Immature natural killer cell (primary cell): ENCODE results near the gene PDE6D. TPM values are rescaled to one million over a fixed set of nuclear protein-coding genes. Genes with fewer than 3 reads are reported as not detected.

ENCODE experiments used
- DNase-seq, 3 donors: peaks; one replicate each; pipeline ENCODE4 v3.0.0; 2022; ENCODE audit warnings: mixed read lengths in 1 of 3
- H3K27ac Mint-ChIP-seq, 6 donors: one replicate each; pipeline ENCODE4 v1.8.0; 2020; ENCODE audit warnings: mixed read lengths in 6 of 6, mild to moderate bottlenecking in 5 of 6, inconsistent platforms in 4 of 6, moderate library complexity in 3 of 6
- H3K27me3 Mint-ChIP-seq, 3 donors: one replicate each; pipeline ENCODE4 v1.8.0; 2020 to 2021; ENCODE audit warnings: low read depth in 3 of 3, mild to moderate bottlenecking in 3 of 3, mixed read lengths in 3 of 3, moderate library complexity in 3 of 3, inconsistent platforms in 1 of 3
- H3K36me3 Mint-ChIP-seq, 3 donors: one replicate each; pipeline ENCODE4 v1.8.0; 2020; ENCODE audit warnings: mixed read lengths in 3 of 3, inconsistent platforms in 2 of 3, mild to moderate bottlenecking in 2 of 3
- H3K4me1 Mint-ChIP-seq, 2 donors: one replicate each; pipeline ENCODE4 v1.8.0; 2020; ENCODE audit warnings: inconsistent platforms in 2 of 2, mild to moderate bottlenecking in 2 of 2, mixed read lengths in 2 of 2, moderate library complexity in 1 of 2
- H3K4me3 Mint-ChIP-seq, 5 donors: one replicate each; pipeline ENCODE4 v1.8.0; 2020; ENCODE audit warnings: mild to moderate bottlenecking in 5 of 5, mixed read lengths in 5 of 5, inconsistent platforms in 3 of 5, moderate library complexity in 3 of 5
- H3K9me3 Mint-ChIP-seq, 6 donors: one replicate each; pipeline ENCODE4 v1.8.0; 2020; ENCODE audit warnings: mild to moderate bottlenecking in 6 of 6, mixed read lengths in 6 of 6, inconsistent platforms in 4 of 6, moderate library complexity in 3 of 6
- polyA plus RNA-seq, 3 donors: library from polyadenylated mRNA; unstranded; fragments of 300-500 nt; fragmentation: Illumina TruSeq; gene quantifications; one replicate each; pipeline ENCODE4 v1.2.3, GENCODE V29; 2021

Gene PDE6D
- polyA plus RNA-seq, 3 donors from 2014 or later: 62.2 to 84.5 (median 72.6) TPM

DNA sequence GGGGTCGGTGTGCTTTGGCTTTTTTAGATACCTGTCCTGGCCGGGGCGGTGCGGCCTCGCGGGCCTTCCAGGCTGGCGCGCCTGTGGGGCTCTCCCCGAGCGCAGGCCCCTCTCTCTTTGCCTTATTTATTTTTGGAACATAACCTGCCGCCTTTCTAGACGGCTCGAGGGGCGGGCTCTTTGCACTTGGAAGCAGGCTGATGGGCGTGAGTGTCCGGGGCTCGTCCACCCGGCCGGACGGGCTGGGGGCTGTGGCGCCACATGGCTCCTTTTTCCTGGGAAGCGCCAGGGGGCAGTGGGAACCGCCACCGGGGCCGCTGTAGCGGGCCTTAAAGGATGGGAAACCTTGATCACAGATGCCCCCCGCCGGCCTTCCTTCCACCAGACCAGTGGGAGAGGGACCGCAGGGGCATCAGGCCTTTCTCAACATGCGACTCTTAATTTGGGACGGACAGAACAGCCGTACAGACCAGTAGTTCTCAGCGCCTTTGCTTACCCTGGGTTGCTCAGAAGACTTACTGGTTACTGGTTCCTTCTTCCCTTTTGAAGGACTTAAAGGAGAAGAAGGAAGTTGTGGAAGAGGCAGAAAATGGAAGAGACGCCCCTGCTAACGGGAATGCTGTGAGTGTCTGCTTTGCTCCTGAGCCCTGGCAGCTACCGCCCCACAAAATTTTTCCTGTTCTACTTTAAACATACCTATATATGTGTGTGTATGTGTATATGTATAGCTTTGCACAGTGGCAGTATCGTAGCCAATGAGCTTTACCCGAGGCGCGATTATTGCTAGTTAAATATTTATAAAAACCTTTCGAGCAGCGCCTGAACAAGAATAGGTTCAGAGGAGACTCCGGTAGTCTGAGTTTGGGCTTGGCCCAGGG, 70.0 kb downstream of the PDE6D start:
- Mint-ChIP-seq H3K36me3 (peaks cover 5 to 22% (median 21%) of the 10 kb centered on the region in 3 donors), H3K27me3 (peaks cover 68 to 79% (median 78%) of the 10 kb centered on the region in 3 donors), H3K9me3 (peaks cover 0 to 3% (median 0%) of the 10 kb centered on the region in 6 donors), H3K27ac (peak overlapping the region; percentile 96 to 99 (median 98)), H3K4me3 (peak overlapping the region; percentile 82 to 99 (median 91)), H3K4me1 (peaks cover 44 to 47% of the 10 kb centered on the region in 2 donors)
- DNase-seq: peak in 2 of 3 donors; percentile 31 to 40

- H3K27ac Mint-ChIP-seq: peak overlapping the region; percentile 91 to 100 (median 96)
- H3K36me3 Mint-ChIP-seq: peaks cover 5 to 22% (median 21%) of the 10 kb centered on the region in 3 donors
- DNase-seq: peak; percentile 90 to 91 (median 91)
- peaks cover 0 to 3% (median 0%) of the 10 kb centered on the region in 6 donors for H3K9me3 Mint-ChIP-seq
- peak overlapping the region; percentile 88 to 99 (median 92) for H3K4me3 Mint-ChIP-seq
- H3K27me3 Mint-ChIP-seq: peaks cover 68 to 76% (median 75%) of the 10 kb centered on the region in 3 donors
- peaks cover 41 to 46% of the 10 kb centered on the region in 2 donors for H3K4me1 Mint-ChIP-seq
These were observed 70.9 kb downstream of the PDE6D start for GRCh38 chr2:231709981-231710798.

DNA sequence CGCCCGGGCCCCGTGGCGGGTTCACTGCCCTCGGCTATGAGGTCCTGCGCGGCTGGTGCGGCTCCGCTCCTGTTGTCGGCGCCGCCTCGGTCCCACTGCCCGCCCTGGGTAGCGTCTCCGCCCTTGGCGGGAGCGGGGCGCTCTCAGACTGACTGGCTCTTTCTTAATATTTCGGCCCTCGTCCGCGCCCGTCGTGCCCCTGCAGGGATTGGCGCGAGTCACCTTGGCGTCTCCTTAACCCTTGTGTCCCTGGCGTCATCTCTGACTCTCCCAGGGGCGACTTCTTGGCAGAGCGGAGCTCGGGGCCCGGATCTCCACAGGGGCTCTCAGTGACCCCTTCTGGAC, 71.5 kb downstream of the PDE6D start:
- H3K27ac Mint-ChIP-seq: peak overlapping the region; percentile 91 to 100 (median 95)
- peaks cover 38 to 44% of the 10 kb centered on the region in 2 donors for H3K4me1 Mint-ChIP-seq
- peaks cover 5 to 22% (median 21%) of the 10 kb centered on the region in 3 donors for H3K36me3 Mint-ChIP-seq
- DNase-seq: no peak
- H3K9me3 Mint-ChIP-seq: peaks cover 0 to 3% (median 0%) of the 10 kb centered on the region in 6 donors
- peak overlapping the region; percentile 86 to 99 (median 92) for H3K4me3 Mint-ChIP-seq
- H3K27me3 Mint-ChIP-seq: peaks cover 68 to 75% (median 72%) of the 10 kb centered on the region in 3 donors

DNA sequence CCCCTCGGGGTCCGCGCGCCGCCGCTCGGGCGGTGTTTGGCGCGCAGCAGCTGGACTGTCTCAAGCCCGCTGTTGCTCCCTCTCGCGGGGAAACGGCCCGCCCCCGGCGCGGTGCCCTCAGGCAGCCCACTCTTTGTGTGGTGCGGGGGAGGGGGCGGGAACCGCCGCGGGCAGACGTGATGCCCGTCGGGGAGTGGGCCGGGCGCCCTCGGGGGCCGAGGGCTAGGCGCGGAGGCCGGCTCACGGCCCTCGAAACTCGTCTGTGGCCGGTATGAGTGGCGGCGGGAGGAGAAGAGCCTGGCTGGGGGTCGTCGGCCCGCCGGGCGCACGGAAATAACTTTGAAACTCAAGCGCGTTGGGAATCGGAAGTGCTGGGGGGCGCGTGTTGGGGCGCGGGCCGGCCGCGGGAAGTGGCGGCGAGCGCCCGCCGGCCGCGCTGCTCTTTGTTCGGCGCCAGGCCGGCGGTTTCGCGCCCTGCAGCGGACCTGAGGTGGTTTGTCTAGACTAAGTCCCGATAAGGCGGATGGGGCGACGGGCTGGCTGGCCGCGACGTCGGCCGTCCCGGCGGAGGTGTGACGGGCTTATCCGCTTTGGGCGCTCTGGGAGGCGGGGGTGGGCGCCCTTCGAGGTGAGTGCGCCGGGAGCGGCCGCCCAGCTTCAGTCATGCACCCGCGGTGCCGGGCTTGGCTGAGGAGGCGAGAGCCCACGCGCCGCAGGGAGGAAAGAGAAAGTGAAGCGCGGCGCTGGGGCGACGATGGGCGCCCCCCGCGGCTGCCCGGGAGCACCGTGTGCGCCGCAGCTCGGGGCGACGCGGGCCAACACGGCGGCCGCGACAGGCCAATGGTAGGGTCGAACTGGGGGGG, 72.1 kb downstream of the PDE6D start:
- peaks cover 5 to 22% (median 21%) of the 10 kb centered on the region in 3 donors for H3K36me3 Mint-ChIP-seq
- DNase-seq: peak; percentile 84 to 93 (median 93)
- H3K27me3 Mint-ChIP-seq: peaks cover 66 to 72% (median 67%) of the 10 kb centered on the region in 3 donors
- peak overlapping the region; percentile 96 to 100 (median 100) for H3K27ac Mint-ChIP-seq
- H3K4me1 Mint-ChIP-seq: peaks cover 35 to 43% of the 10 kb centered on the region in 2 donors
- peaks cover 0 to 3% (median 0%) of the 10 kb centered on the region in 6 donors for H3K9me3 Mint-ChIP-seq
- H3K4me3 Mint-ChIP-seq: peak overlapping the region; percentile 99

DNA sequence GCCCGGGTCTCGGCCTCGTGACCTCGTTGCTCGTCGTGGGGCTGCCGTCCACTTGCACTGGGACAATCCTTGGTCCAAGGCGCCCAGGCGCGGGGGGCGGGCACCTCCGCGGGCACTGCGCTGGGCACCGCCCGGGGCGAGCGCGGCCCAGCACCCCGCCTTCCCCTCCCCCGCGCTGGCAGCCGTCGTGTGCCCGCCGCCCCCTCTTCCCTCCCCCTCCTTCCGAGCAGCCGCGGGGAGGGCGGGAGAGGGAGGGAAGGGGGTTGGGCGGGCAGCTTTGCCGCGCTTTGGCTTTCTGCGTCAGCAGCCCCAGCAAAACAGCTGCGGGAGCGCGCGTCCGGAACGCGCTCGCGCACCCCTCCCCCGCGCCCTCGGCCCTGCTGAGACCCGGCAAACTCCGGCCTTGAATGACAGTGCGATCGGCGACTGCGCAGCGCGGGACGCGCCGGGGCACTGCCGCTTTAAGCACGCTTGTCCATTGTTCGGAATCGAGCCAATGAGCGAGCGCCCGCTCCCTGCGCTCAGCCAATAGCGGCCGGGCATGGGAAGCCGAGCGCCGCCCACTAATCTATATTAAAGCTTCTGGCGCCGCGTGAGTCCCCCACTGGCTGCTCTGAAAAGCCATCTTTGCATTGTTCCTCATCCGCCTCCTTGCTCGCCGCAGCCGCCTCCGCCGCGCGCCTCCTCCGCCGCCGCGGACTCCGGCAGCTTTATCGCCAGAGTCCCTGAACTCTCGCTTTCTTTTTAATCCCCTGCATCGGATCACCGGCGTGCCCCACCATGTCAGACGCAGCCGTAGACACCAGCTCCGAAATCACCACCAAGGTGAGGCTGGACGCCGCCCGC, 72.9 kb downstream of the PDE6D start, which contains the start of gene PTMA:
PTMA (plus strand) TSS at position 599 of the 846 bp plus-strand sequence; CDS start at position 781, 182 bp downstream.
- peak; percentile 100 for DNase-seq
- peaks cover 5 to 18% (median 17%) of the 10 kb centered on the region in 3 donors for H3K36me3 Mint-ChIP-seq

DNA sequence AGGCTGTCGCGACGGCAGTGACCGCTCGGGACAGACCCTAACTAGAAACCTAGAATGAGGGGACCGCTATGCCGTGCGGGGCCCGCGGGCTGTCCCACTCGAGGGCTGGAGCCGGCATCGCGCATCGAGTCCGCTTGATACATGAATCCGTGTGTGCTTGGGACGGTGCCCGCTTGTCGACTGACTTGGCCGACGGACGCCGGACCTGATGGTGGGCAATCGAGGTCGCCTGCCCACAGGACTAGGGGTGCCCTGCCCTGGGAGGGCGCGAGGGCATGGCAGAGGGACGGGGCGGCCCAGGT, 73.5 kb downstream of the PDE6D start:
- peaks cover 56 to 61% (median 57%) of the 10 kb centered on the region in 3 donors for H3K27me3 Mint-ChIP-seq

More for the DNA sequence above, 72.9 kb downstream of the PDE6D start, which contains the start of gene PTMA:
- Mint-ChIP-seq H3K4me1 (peaks cover 27 to 37% of the 10 kb centered on the region in 2 donors), H3K27me3 (peaks cover 58 to 64% (median 59%) of the 10 kb centered on the region in 3 donors), H3K4me3 (peak within 1 kb of the TSS; percentile 99), H3K27ac (peak within 1 kb of the TSS; percentile 99 to 100 (median 100)), H3K9me3 (peaks cover 0 to 3% (median 0%) of the 10 kb centered on the region in 6 donors)

DNA sequence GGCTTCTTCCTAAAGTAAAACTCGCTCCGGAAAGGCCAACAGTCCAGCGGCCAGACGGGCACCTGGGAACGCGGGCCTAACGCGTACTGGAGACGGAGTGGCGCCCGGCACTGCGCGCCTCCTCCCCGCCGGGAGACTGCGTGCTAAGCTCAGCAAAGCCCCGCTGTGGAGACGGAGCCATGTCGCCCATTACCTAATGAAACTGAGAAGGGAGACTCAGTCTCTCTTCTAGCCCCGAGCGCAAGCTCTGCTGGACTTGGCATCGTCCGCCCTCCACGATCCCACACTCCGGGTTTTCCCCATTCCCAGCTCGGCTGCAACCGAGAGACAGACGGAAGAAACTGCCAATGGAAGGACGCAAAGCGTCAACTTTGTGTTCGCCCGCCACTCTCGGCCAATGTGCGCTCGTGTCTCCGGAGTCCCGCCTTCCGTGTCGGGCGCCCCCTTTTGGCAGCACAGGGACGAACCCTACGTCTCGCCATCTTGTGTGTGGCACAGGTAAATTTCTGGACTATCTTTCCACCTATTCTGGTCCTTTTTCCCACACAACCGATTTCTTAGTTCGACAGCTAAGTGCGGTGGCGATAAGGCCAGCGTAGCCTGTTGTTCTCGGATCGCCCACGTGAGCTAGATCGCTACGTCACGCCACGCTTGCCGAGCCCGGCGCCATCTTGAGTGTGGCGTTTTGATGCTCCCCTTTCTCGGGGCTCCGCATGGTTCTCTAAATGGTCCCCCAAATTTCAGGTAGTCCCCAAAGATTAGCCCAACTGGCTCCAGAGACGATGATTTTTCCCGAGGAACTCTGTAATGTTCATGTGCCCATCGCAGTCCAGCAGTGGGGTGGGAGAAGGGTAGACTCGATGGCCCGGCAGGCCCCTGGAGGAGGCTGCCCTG, 74.1 kb downstream of the PDE6D start:
- Mint-ChIP-seq H3K9me3 (peaks cover 0 to 2% (median 0%) of the 10 kb centered on the region in 6 donors), H3K4me1 (peaks cover 17 to 28% of the 10 kb centered on the region in 2 donors), H3K27me3 (peaks cover 50 to 55% (median 51%) of the 10 kb centered on the region in 3 donors), H3K27ac (peak overlapping the region; percentile 99 to 100 (median 100)), H3K4me3 (peak overlapping the region; percentile 94 to 99 (median 97)), H3K36me3 (peaks cover 5 to 11% (median 10%) of the 10 kb centered on the region in 3 donors)
- peak; percentile 97 to 98 (median 97) for DNase-seq

More for the DNA sequence above, 73.5 kb downstream of the PDE6D start:
- peak overlapping the region; percentile 99 to 100 (median 100) for H3K27ac Mint-ChIP-seq
- peak overlapping the region; percentile 94 to 99 (median 97) for H3K4me3 Mint-ChIP-seq
- peaks cover 23 to 34% of the 10 kb centered on the region in 2 donors for H3K4me1 Mint-ChIP-seq
- DNase-seq: no peak
- H3K36me3 Mint-ChIP-seq: peaks cover 5 to 17% (median 16%) of the 10 kb centered on the region in 3 donors
- peaks cover 0 to 3% (median 0%) of the 10 kb centered on the region in 6 donors for H3K9me3 Mint-ChIP-seq

DNA sequence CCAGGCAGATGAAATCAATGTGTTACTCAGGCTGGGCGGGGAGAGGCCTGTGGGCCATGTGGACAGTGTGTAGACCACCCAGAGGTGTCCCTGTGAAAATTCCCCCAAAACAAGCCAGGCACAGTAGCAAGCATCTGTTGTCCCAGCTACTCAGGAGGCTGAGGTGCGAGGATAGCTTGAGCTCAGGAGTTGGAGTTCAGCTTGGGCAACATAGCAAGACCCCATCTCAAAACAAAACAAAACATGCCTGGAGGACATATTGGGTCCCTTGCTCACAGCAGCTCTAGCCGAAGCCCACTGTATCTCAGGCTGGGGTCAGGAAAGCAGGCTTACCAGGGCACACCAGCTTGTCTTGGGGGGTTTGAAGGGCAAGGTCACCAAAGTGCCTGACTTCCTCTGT, 77.1 kb downstream of the PDE6D start:
- H3K27me3 Mint-ChIP-seq: peaks cover 25 to 28% (median 26%) of the 10 kb centered on the region in 3 donors
- DNase-seq: no peak
- H3K36me3 Mint-ChIP-seq: peaks cover 0 to 3% (median 0%) of the 10 kb centered on the region in 3 donors
- peak overlapping the region in 2 of 5 donors; percentile 27 to 40 for H3K4me3 Mint-ChIP-seq
- H3K9me3 Mint-ChIP-seq: peaks cover 0 to 2% (median 0%) of the 10 kb centered on the region in 6 donors
- H3K27ac Mint-ChIP-seq: peak overlapping the region in 4 of 6 donors; percentile 39 to 80 (median 62)
- H3K4me1 Mint-ChIP-seq: peaks cover 5 to 16% of the 10 kb centered on the region in 2 donors

DNA sequence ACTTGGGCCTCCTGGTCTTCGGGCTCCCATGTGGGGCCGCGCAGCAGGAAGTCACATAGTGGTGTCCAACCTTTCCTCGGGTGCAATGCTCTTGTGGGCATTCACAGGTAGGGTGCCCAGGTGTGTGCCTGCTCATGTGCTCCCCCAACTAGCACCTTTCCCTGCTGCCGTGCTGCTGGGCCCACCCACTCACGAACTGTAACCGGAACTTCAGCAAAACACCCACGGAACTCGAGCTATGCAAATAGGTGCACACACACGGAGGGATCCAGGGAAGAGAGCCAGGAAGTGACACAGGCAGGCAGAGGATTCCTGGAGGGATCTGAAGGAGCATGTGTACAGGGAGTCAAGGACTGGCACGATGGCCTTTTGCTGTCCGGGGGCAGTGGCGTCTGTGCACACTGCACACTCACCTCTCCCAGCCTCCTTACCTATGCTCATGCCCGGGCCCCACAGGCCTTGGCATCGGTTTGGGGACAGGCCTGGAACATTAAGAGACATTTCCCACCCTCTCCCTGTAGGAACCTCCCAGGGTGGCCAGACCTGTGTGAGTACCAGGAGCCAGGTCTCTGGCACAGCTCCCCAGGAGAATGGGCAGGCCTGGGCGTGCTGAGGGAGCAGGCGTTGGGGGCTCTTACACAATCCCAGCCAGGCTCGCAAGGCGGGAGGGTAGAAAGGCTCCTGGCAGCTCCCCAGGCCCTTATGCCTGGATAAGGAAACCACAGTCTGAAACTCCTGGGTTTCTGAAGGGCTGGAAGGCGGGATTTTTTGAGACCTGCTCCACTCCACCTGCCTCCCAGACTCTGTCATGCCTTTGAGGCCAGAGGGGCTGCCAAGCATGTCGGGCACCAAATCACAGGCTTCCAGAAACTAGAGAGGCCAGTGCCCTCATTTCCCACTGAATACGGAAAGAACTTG, 79.4 kb downstream of the PDE6D start:
- H3K36me3 Mint-ChIP-seq: no peaks in the 10 kb centered on the region
- no peak overlapping the region for H3K4me3 Mint-ChIP-seq
- no peak for DNase-seq
- H3K4me1 Mint-ChIP-seq: peaks cover 5 to 15% of the 10 kb centered on the region in 2 donors
- peaks cover 6 to 8% (median 7%) of the 10 kb centered on the region in 3 donors for H3K27me3 Mint-ChIP-seq
- H3K9me3 Mint-ChIP-seq: no peaks in the 10 kb centered on the region
- no peak overlapping the region for H3K27ac Mint-ChIP-seq

- Mint-ChIP-seq H3K9me3 (no peaks in the 10 kb centered on the region), H3K27ac (no peak overlapping the region), H3K4me3 (no peak overlapping the region), H3K4me1 (peaks cover 0 to 2% of the 10 kb centered on the region in 2 donors), H3K36me3 (no peaks in the 10 kb centered on the region), H3K27me3 (peaks cover 0 to 1% (median 0%) of the 10 kb centered on the region in 3 donors)
- no peak for DNase-seq
These were observed 82.1 kb downstream of the PDE6D start for GRCh38 chr2:231699006-231699405.
